GM12878 (cell line): ENCODE measurements around the gene RNF148. TPM values are rescaled to one million over a fixed set of nuclear protein-coding genes. Genes with fewer than 3 reads are reported as not detected.

Source experiments
- ATAC-seq: fragments of 200-7000 bp; cut with Tn5 transposase; 3 replicates; pipeline ENCODE4 v1.9.1; 2020; ENCODE audit warnings: mild to moderate bottlenecking, moderate library complexity
- BruUV-seq: library from RNA; stranded (reverse); fragments of 400-500 nt; replicated peaks from 2 replicates; lab custom pipeline; 2021; lab: Mats Ljungman, UMichigan
- CTCF ChIA-PET: fragments of 300-600 bp; sonication (Branson Sonifier 250); formaldehyde crosslinking; extraction: SDS; loops from one replicate; lab custom pipeline; 2021; ENCODE audit warnings: inconsistent platforms; lab: Yijun Ruan, JAX
- POLR2A ChIA-PET: fragments of 350-600 bp; formaldehyde crosslinking; extraction: SDS; loops from one replicate; lab custom pipeline; 2021; ENCODE audit warnings: inconsistent platforms; lab: Charles Lee
- RAD21 ChIA-PET: fragments of 300-600 bp; sonication (Branson Sonifier 250); formaldehyde crosslinking; loops from one replicate; lab custom pipeline; 2023; ENCODE audit warnings: antibody characterized with exemption; ENCODE audit not compliant: unreplicated experiment; lab: Charles Lee
- SMC1A ChIA-PET: fragments of 300-600 bp; sonication (Branson Sonifier 250); formaldehyde crosslinking; loops from one replicate; lab custom pipeline; 2023; ENCODE audit not compliant: unreplicated experiment, uncharacterized antibody; lab: Charles Lee
- DNase-seq: peaks from one replicate; pipeline ENCODE4 v3.0.0-alpha.2; 2011; ENCODE audit warnings: low read depth, low spot score
- FAIRE-seq: peaks from 3 replicates; lab custom pipeline; 2011; peaks lifted over from hg19 to GRCh38; lab: Jason Lieb, UNC
- H2AFZ ChIP-seq: 2 replicates; pipeline ENCODE4 v1.6.0; 2011; ENCODE audit warnings: low read depth, low read length, control low read depth; ENCODE audit not compliant: control insufficient read depth
- H3K27ac ChIP-seq: 2 replicates; pipeline ENCODE4 v1.5.1; 2011; ENCODE audit warnings: control low read depth; ENCODE audit not compliant: control insufficient read depth, insufficient read depth
- H3K27me3 ChIP-seq, 2 experiments: replicated peaks in 1 of 2; 2 replicates each; pipeline versions ENCODE4 v1.6.0 to v1.6.1; 2011; ENCODE audit warnings: low read length in 1 of 2; ENCODE audit not compliant: control insufficient read depth in 2 of 2, insufficient read depth in 2 of 2
- H3K36me3 ChIP-seq, 2 experiments: 2 replicates each; pipeline ENCODE4 v1.5.1; 2011; ENCODE audit warnings: low read length in 1 of 2; ENCODE audit not compliant: control insufficient read depth in 2 of 2, insufficient read depth in 2 of 2
- H3K4me1 ChIP-seq: 2 replicates; pipeline ENCODE4 v1.6.1; 2011; ENCODE audit warnings: mild to moderate bottlenecking, low read length, moderate library complexity, mixed read lengths; ENCODE audit not compliant: control insufficient read depth, insufficient read depth
- H3K4me2 ChIP-seq: 2 replicates; pipeline ENCODE4 v1.6.0; 2011; ENCODE audit warnings: control low read depth; ENCODE audit not compliant: control insufficient read depth, insufficient read depth
- H3K4me3 ChIP-seq: fragments of 200-600 bp; sonication (generic); 2 replicates; pipeline ENCODE4 v1.5.1; 2016
- H3K79me2 ChIP-seq: 2 replicates; pipeline ENCODE4 v1.6.0; 2011; ENCODE audit warnings: low read length; ENCODE audit not compliant: control insufficient read depth, insufficient read depth
- H3K9ac ChIP-seq: 2 replicates; pipeline ENCODE4 v1.8.0; 2011; ENCODE audit warnings: low read length, control low read depth, mixed read lengths; ENCODE audit not compliant: control insufficient read depth, insufficient read depth
- H3K9me3 ChIP-seq: replicated peaks from 3 replicates; pipeline ENCODE4 v1.5.1; 2011; ENCODE audit warnings: mild to moderate bottlenecking, low read length; ENCODE audit not compliant: control insufficient read depth, insufficient read depth
- H4K20me1 ChIP-seq: 2 replicates; pipeline ENCODE4 v1.6.0; 2011; ENCODE audit not compliant: control insufficient read depth, insufficient read depth
- ATF3 ChIP-seq: IDR thresholded peaks from 2 replicates; pipeline ENCODE4 v1.6.1; 2011; ENCODE audit warnings: low read depth, mild to moderate bottlenecking, low read length, moderate library complexity, borderline replicate concordance; ENCODE audit errors: extremely low read depth
- BRCA1 ChIP-seq: IDR thresholded peaks from 2 replicates; pipeline ENCODE4 v1.6.1; 2011; ENCODE audit warnings: low read depth, low read length, improper control_type of control experiment
- CHD1 ChIP-seq: IDR thresholded peaks from 2 replicates; pipeline ENCODE4 v1.6.1; 2012; ENCODE audit warnings: low read depth, low read length, improper control_type of control experiment
- CHD2 ChIP-seq: IDR thresholded peaks from 2 replicates; pipeline ENCODE4 v1.6.1; 2011; ENCODE audit warnings: low read depth, low read length, improper control_type of control experiment, borderline replicate concordance
- EP300 ChIP-seq, 2 experiments: fragments of 150-350 bp in 1 of 2; IDR thresholded peaks; 2 replicates each; pipeline ENCODE4 v1.6.1; 2011 to 2012; ENCODE audit warnings: low read depth in 2 of 2, low read length in 2 of 2, borderline replicate concordance in 1 of 2, improper control_type of control experiment in 1 of 2, inconsistent platforms in 1 of 2; ENCODE audit not compliant: control insufficient read depth in 1 of 2
- ETV6 ChIP-seq, 2 experiments: fragments of 450-650 bp in 1 of 2; IDR thresholded peaks in 1 of 2; conservative IDR thresholded peaks in 1 of 2; 2 replicates each; pipeline ENCODE4 v1.6.1; 2014; ENCODE audit warnings: antibody characterized with exemption in 1 of 2, borderline replicate concordance in 1 of 2, low read depth in 1 of 2, mild to moderate bottlenecking in 1 of 2, moderate library complexity in 1 of 2
- HCFC1 ChIP-seq: fragments of 150-350 bp; IDR thresholded peaks from 2 replicates; pipeline ENCODE4 v1.6.1; 2014; ENCODE audit warnings: low read length
- JUNB ChIP-seq: IDR thresholded peaks from 2 replicates; pipeline ENCODE4 v1.6.1; 2016; ENCODE audit warnings: antibody characterized with exemption, mild to moderate bottlenecking
- KAT2A ChIP-seq: conservative IDR thresholded peaks from 2 replicates; pipeline ENCODE4 v1.6.1; 2011; ENCODE audit warnings: low read depth, low read length; ENCODE audit not compliant: control insufficient read depth
- LARP7 ChIP-seq: fragments of 450-650 bp; IDR thresholded peaks from 2 replicates; pipeline ENCODE4 v1.6.1; 2017; ENCODE audit warnings: mild to moderate bottlenecking
- NFYB ChIP-seq: IDR thresholded peaks from 2 replicates; pipeline ENCODE4 v1.6.1; 2011; ENCODE audit warnings: low read depth, mild to moderate bottlenecking, low read length, improper control_type of control experiment, moderate library complexity; ENCODE audit not compliant: insufficient read depth
- PAX8 ChIP-seq: fragments of 450-650 bp; IDR thresholded peaks from 2 replicates; pipeline ENCODE4 v1.6.1; 2017; ENCODE audit warnings: mild to moderate bottlenecking, moderate library complexity
- POU2F2 ChIP-seq: IDR thresholded peaks from 3 replicates; pipeline ENCODE4 v1.6.1; 2011; ENCODE audit warnings: low read depth, mild to moderate bottlenecking, low read length, borderline replicate concordance
- RCOR1 ChIP-seq: conservative IDR thresholded peaks from 2 replicates; pipeline ENCODE4 v1.6.1; 2012; ENCODE audit warnings: low read depth, low read length, improper control_type of control experiment
- SIX5 ChIP-seq: IDR thresholded peaks from 2 replicates; pipeline ENCODE4 v1.6.1; 2011; ENCODE audit warnings: mild to moderate bottlenecking, low read depth, low read length, moderate library complexity; ENCODE audit not compliant: severe bottlenecking
- SPI1 ChIP-seq: IDR thresholded peaks from 2 replicates; pipeline ENCODE4 v1.6.1; 2011; ENCODE audit warnings: low read depth, mild to moderate bottlenecking, low read length, moderate library complexity, borderline replicate concordance; ENCODE audit not compliant: insufficient read depth
- SUPT20H ChIP-seq: IDR thresholded peaks from 2 replicates; pipeline ENCODE4 v1.6.1; 2011; ENCODE audit warnings: low read depth, mild to moderate bottlenecking, low read length, moderate library complexity, borderline replicate concordance; ENCODE audit not compliant: control insufficient read depth
- ZNF622 ChIP-seq: fragments of 450-650 bp; IDR thresholded peaks from 2 replicates; pipeline ENCODE4 v1.6.1; 2017; ENCODE audit warnings: mild to moderate bottlenecking, inconsistent platforms
- WGBS: methylation state at CpG from one replicate; pipeline ENCODE4 v1.1.6; 2016; ENCODE audit warnings: low lambda C conversion rate; ENCODE audit not compliant: insufficient replicate concordance, insufficient coverage; ENCODE audit errors: missing lambda C conversion rate; 5-methylcytosine and 5-hydroxymethylcytosine counted together
- in situ Hi-C: fragments of 300-500 bp; cut with MboI; formaldehyde crosslinking; loops from 9 replicates; pipeline ENCODE4 v1.14.3; 2018; ENCODE audit warnings: mixed read lengths
- intact Hi-C: fragments of 100-400 bp; cut with micrococcal nuclease; formaldehyde crosslinking; loops from one replicate; pipeline ENCODE4 v1.14.2; 2022; ENCODE audit not compliant: unreplicated experiment
- polyA plus RNA-seq, 11 experiments: library from polyadenylated mRNA; depleted of rRNA in 4 of 11; unstranded in 6 of 11; stranded (reverse) in 5 of 11; fragments of >200 nt; fragmentation: Nextera tagmentation in 4 of 11; fragmentation: Illumina TruSeq in 1 of 11; extraction: Ambion mirVana in 4 of 11; extraction: Trizol in 1 of 11; gene quantifications; 1 replicate in 1 of 11; 2 replicates in 10 of 11; pipeline versions ENCODE4 v1.2.1 to v1.2.3, GENCODE V29; 2011 to 2016; ENCODE audit warnings: inconsistent platforms in 2 of 11, missing spikeins in 2 of 11, low read depth in 1 of 11
- total RNA-seq, 4 experiments: library from RNA; depleted of rRNA in 3 of 4; stranded (reverse); fragments of >200 nt in 3 of 4; fragmentation: Illumina TruSeq in 1 of 4; extraction: Trizol in 1 of 4; gene quantifications; 2 replicates each; pipeline versions ENCODE4 v1.2.1 to v1.2.3, GENCODE V29; 2013 to 2021
- TF ChIP-seq, protein P1 (sequence below): IDR thresholded peaks from 2 replicates; pipeline ENCODE4 v1.6.1; 2011; ENCODE audit warnings: borderline replicate concordance, low read depth, mild to moderate bottlenecking, moderate library complexity, mixed read lengths, low read length; ENCODE audit not compliant: insufficient read depth; ENCODE audit errors: extremely low read length
- TF ChIP-seq, protein P2 (sequence below): IDR thresholded peaks from 2 replicates; pipeline ENCODE4 v1.6.1; 2011; ENCODE audit warnings: mild to moderate bottlenecking, low read depth, low read length, moderate library complexity; ENCODE audit not compliant: insufficient replicate concordance

Gene RNF148
- total and polyA plus RNA-seq, 10 of the 15 experiments (the other 5 are each of a cell fraction or from before 2014, with no cell fraction given) = 0.06 to 0.22 (median 0.17) TPM; not detected in 7

DNA sequence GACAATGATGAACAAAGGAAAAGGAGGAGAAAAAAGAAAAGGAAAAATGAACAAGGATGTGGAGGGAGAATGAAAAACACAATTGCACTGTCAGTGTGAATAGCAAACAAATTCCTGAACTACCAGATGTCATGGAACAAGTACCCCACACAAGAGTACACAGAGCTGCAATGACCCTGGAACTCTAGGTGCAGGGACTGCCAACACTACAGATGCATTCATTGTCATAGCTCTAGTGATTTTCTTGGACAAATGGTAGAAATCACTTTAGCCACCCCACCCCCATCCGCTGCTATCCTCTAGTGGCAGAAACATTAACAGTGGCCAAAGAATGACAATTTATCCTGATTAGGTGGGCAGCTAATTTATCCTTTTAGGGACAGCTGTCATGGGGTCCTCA, 6.9 kb downstream of the RNF148 start (continued):
- no peak for TF ChIP-seq HCFC1
- no peak for TF ChIP-seq KAT2A
- no peak for TF ChIP-seq CHD1
- no peak for TF ChIP-seq RCOR1
- no peak for TF ChIP-seq SPI1
- no peak for TF ChIP-seq SIX5
- no peak for TF ChIP-seq SUPT20H
- no peak for TF ChIP-seq PAX8

DNA sequence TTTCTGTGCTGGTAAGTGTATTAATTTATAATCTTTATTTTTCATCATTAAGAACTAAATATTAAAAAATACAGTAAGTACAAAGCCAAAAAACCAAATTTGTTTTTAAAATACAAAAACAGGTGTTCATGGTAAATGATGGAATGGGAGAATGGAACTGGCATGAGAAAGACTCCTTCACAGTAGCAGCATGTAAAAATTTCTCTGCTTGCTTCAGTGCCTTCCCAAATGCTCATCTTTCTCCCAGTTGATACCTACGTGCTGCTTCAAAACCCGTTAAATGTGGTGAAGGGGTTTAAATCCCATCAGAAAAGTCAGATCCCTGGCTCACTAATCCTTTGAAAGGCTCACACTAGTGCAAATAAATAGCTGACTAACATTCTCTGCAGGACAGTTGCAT, 8.0 kb downstream of the RNF148 start:
- ChIA-PET CTCF (no interaction called here), SMC1A (interaction anchor here (0.7 to 1.3 kb wide), 4 partner anchors 9 to 76 kb away, joined by 3 to 5 read pairs (median 3); no protein-coding TSS in a partner anchor), POLR2A (no interaction called here), RAD21 (no interaction called here)
- H3K36me3 ChIP-seq = no peaks in the 10 kb centered on the region
- no peaks in the 10 kb centered on the region for H3K27me3 ChIP-seq
- in situ Hi-C loops = no loop called here
- intact Hi-C loops = loop anchor here (10.0 kb wide), 1 partner anchor 670 kb away; no protein-coding TSS in a partner anchor
- H2AFZ ChIP-seq = no peak overlapping the region
- no peak for ATAC-seq
- no peak overlapping the region for H3K4me3 ChIP-seq
- H3K9ac ChIP-seq = no peak overlapping the region
- TF ChIP-seq NFYB = no peak
- no peak for TF ChIP-seq ATF3
- TF ChIP-seq JUNB = no peak
- TF ChIP-seq EP300 (IDR thresholded peaks at IDR 0.05; ENCODE audit: borderline replicate concordance in 1 of 2, control insufficient read depth in 1 of 2, low read depth in 2 of 2, low read length in 2 of 2) = no peak
- no peak for TF ChIP-seq LARP7
- no peak for TF ChIP-seq POU2F2
- no peak for TF ChIP-seq ZNF622
- TF ChIP-seq ETV6 (conservative IDR thresholded peaks at IDR 0.05 in 1 of 2, IDR thresholded peaks at IDR 0.05 in 1 of 2; ENCODE audit: borderline replicate concordance in 1 of 2, low read depth in 1 of 2) = no peak
- TF ChIP-seq BRCA1 = no peak
- TF ChIP-seq, protein P1, sequence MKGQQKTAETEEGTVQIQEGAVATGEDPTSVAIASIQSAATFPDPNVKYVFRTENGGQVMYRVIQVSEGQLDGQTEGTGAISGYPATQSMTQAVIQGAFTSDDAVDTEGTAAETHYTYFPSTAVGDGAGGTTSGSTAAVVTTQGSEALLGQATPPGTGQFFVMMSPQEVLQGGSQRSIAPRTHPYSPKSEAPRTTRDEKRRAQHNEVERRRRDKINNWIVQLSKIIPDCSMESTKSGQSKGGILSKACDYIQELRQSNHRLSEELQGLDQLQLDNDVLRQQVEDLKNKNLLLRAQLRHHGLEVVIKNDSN = no peak
- no peak for TF ChIP-seq CHD2
- TF ChIP-seq, protein P2, sequence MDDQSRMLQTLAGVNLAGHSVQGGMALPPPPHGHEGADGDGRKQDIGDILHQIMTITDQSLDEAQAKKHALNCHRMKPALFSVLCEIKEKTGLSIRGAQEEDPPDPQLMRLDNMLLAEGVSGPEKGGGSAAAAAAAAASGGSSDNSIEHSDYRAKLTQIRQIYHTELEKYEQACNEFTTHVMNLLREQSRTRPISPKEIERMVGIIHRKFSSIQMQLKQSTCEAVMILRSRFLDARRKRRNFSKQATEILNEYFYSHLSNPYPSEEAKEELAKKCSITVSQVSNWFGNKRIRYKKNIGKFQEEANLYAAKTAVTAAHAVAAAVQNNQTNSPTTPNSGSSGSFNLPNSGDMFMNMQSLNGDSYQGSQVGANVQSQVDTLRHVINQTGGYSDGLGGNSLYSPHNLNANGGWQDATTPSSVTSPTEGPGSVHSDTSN = no peak
- H3K4me2 ChIP-seq = no peak overlapping the region
- no peak for DNase-seq
- no peak for FAIRE-seq
- no TSS peak for BruUV-seq
- no peak overlapping the region for H3K27ac ChIP-seq
- no peaks in the 10 kb centered on the region for H3K9me3 ChIP-seq
- no peaks in the 10 kb centered on the region for H3K4me1 ChIP-seq
- H3K79me2 ChIP-seq = no peaks in the 10 kb centered on the region
- 38% methylated on average over 2 of the region's 2 CpGs for WGBS
- H4K20me1 ChIP-seq = no peaks in the 10 kb centered on the region
